MM.1S (cell line): ENCODE results near the gene COL25A1.

Experiments
- EZH2 ChIP-seq: fragments of 300-600 bp; sonication (generic); optimal IDR thresholded peaks from 2 replicates; pipeline ENCODE3; 2017; ENCODE audit warnings: low read depth, mild to moderate bottlenecking, antibody characterized with exemption, low read length, mixed read lengths
- EZH2phosphoT487 ChIP-seq: fragments of 300-600 bp; sonication (generic); IDR thresholded peaks from 2 replicates; pipeline ENCODE4 v1.6.1; 2018; ENCODE audit warnings: antibody characterized with exemption, low read length
- TF ChIP-seq, protein P1 (sequence below): fragments of 300-600 bp; sonication (generic); IDR thresholded peaks from 2 replicates; pipeline ENCODE4 v1.5.1; 2016; ENCODE audit warnings: antibody characterized with exemption, low read length, mixed read lengths

DNA sequence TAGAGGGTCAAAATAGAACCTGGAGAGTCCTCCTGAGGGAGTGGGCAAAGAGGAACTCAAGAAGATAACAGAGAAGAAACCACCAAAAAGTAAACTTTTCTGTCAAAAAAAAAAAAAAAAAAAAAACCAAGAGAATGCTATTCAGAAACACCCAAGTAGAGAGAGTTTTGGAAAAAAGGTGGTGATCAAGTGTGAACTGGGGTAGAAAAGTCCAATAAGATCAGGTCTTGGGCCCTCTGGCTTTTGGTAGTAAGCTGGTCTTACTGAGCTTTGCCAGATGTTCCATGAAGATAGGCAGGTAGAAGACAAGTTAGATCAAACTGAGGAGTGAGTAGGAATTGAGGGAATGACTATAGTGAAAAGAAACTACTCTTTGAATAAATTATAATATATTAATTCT, 167.5 kb downstream of the COL25A1 start:
- TF ChIP-seq, protein P1, sequence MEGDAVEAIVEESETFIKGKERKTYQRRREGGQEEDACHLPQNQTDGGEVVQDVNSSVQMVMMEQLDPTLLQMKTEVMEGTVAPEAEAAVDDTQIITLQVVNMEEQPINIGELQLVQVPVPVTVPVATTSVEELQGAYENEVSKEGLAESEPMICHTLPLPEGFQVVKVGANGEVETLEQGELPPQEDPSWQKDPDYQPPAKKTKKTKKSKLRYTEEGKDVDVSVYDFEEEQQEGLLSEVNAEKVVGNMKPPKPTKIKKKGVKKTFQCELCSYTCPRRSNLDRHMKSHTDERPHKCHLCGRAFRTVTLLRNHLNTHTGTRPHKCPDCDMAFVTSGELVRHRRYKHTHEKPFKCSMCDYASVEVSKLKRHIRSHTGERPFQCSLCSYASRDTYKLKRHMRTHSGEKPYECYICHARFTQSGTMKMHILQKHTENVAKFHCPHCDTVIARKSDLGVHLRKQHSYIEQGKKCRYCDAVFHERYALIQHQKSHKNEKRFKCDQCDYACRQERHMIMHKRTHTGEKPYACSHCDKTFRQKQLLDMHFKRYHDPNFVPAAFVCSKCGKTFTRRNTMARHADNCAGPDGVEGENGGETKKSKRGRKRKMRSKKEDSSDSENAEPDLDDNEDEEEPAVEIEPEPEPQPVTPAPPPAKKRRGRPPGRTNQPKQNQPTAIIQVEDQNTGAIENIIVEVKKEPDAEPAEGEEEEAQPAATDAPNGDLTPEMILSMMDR: no peak
- TF ChIP-seq EZH2 (no peak), EZH2phosphoT487 (no peak)
